NOMO-1 treated with dmso at 0.1 percent for 144 hours (cell line): Measurements from ENCODE around the gene PIK3CB.
"Not testable (repeated sequence)": the region's sequence is repeated elsewhere in the genome, so short reads cannot be mapped to it uniquely, and the experiment has no call there.

ENCODE experiments used
- DNase-seq: peaks from one replicate; lab custom pipeline; 2025; ENCODE audit not compliant: unreplicated experiment; lab: John Stamatoyannopoulos, UW

Gene PIK3CB

DNA sequence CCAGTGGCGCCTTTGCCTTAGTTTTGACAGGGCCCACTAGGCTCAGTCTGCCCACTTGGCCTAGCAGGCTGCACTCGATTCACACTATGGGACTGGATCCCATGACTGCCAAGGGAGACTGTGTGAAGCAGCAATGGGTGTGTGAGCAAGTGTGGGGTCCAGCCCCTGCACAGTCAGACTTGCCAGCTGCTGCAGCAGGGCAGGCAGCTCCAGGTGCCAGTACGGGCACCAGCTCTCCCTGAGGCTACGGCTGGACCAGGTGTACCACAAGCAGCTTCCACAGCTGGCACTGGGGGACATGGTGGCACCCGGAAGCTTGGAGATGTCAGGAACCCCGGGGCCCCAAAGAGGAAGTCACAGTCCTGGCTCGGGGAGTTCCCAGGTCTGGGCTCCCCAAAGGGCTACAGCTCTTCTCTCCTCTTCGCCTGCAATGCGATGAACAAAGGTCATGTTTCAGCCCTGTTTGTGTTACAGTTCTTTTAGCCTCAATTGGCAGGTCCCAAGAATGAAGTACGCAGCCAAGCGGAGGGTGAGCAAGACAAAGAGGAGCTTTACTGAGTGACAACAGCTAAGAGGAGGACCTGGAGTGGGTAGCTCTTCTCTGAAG, 67.1 kb downstream of the PIK3CB start:
- DNase-seq: no peak

- DNase-seq: no peak
Observed at GRCh38 chr3:138761002-138761401, 73.7 kb downstream of the PIK3CB start.

DNA sequence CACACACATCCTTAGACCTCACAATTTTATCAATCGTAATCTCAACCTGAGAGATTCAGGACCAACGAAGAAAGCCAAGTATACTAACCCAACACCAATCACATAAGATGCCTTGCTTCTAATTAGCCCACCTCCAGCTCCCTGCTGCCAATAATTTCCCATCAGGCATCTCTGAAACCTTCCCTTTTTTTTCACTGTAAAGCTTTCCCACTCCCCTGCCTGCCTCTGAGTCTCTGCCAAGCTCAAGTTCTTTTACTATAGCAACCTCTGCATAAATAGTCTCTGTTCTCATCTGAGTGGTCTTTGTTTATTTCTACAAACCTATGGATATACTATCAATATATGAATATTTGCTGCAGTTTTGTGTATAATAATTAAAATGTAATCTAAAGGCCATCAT, 86.5 kb downstream of the PIK3CB start:
- DNase-seq: no peak

DNA sequence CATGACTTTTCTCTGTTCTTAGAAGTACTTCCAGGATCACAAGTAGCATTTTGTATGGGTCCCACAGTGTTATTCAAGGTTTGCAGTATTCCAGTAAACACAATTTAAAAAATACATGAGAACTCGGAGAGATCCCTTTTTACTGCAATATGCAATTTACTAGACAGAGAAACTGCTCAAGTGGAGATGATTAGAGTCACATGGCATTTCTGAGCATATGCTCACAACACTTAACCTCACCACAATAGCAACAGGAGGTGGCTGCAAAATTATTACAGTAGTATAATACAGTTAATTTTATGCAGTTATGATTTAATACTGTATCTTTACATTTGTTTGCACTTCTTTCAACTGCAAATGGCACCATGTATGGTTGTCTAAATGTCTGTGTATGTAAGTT, 87.5 kb downstream of the PIK3CB start:
- DNase-seq: no peak

DNA sequence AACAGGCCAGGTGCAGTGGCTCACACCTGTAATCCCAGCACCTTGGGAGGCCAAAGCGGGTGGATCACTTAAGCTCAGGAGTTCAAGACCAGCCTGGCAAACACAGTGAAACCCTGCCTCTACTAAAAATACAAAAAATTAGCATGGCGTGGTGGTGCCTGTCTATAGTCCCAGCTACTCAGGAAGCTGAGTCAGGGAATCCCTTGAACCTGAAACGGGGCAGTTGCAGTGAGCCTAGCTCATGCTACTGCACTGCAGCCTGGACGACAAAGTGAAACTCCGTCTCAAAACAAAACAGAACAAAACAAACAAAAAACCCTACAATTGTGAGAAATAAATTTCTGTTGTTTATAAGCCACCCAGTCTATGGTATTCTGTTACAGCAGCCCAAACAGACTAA, 94.7 kb downstream of the PIK3CB start:
- DNase-seq: no peak

DNA sequence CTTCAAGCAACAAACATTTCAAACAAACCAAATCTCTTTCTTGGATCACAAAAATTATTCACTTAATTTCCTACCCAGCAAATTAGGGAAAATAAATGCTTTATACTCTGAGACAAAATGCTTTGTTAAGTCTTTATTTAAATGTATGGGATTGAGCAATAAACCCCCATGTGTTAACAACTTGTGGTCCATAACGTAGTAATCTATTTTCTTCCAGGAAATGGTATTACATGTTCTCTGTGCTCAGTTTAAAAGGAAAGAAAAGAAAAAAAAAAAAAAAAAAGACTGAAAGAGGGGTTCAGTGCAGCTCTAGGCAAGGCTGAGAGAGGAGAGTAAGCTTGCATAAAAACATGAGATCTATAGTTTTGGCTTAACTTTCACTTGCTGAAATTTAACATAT, 102.3 kb downstream of the PIK3CB start:
- no peak for DNase-seq

DNA sequence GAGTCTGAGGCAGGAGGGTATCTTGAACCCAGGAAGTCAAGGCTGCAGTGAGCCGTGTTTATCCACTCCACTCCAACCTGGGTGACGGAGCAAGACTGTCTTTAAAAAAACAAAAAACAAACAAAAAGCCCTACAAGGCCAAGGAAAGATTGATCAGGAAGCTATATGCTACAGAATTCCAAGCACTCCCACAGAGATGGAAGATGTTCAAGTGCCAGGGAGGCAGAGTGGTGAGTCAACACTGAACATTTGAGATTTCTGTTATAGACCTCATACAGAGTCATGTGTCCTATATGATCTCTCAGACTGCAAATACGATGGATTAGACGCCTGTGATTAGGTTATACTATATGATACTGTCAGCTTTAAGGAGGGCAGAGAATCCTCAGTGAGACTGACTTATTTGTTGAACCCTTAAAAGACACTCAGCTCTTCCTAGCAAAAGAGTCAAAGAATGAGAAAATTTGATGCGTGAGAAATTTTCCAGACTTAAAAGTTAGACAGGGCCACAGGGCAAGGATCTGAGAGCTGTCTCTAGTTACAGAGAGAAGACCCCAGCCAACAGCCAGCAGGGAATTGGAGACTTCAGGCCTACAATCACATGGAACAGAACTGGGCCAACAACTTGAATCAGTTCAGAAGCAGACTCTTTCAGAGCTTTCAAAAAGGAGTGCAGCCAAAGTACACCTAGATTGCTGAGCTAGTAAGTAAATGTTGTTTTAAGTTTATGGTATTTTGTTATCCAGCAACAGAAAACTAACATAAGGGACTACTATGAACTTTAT, 107.6 kb downstream of the PIK3CB start:
- no peak for DNase-seq

DNA sequence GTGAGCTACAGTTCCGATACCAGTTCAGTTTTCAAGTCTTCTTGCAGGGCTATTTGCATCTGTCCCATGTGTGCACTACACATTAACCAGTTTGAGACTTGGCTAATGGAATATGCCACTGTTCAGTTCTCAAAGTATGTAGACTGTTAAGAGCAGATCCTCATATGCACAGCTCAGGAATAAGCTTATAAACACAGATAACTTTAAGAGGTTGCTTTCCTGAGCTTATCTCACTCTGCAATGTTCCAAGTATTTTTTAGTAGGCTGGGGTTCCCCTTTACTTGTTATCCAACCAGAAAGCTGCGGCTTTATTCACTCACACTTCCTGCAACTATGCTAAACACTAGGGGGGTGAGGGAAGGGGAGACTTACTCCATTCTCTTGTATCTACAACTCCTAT, 108.7 kb downstream of the PIK3CB start:
- DNase-seq: not testable (repeated sequence)

DNA sequence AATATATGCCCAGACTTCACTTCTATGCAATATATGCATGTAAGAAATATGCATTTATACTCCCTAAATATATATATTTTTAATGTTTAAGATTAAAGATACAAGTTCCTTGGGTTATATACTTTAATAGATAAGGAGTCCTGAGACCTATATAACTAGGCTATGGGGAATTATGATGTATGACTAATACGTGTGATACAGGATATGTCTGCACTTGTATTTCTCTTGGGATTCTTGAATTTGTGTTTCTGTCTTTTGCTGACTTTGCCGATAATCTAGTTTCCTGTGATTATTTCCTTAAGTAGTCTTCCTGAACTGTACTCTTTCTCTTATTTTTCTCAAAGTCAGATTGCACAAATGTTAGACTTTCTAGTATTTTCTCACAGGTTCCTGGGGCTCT, 109.6 kb downstream of the PIK3CB start:
- DNase-seq: no peak

DNA sequence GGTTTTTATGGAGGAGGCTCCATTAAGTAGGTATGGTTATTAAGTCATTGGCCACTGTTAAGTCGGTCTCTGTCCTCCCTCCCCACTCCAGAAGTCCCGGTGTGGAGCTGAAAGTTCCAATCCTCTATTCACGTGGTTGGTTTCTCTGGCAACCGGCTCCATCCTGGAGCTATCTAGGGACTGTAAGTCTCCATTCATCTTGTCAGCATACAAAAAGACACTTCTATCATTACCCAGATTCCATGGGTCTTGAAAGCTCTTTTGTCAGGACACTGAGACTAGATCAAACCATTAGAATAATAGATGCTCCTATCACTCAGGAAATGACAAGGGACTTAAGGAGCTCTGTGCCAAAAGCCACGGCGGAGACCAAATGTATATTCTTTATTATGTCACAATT, 110.3 kb downstream of the PIK3CB start:
- no peak for DNase-seq

- no peak for DNase-seq
Observed at GRCh38 chr3:138718849-138719248, 115.9 kb downstream of the PIK3CB start.

- no peak for DNase-seq
Observed at GRCh38 chr3:138717348-138717747, 117.4 kb downstream of the PIK3CB start.

DNA sequence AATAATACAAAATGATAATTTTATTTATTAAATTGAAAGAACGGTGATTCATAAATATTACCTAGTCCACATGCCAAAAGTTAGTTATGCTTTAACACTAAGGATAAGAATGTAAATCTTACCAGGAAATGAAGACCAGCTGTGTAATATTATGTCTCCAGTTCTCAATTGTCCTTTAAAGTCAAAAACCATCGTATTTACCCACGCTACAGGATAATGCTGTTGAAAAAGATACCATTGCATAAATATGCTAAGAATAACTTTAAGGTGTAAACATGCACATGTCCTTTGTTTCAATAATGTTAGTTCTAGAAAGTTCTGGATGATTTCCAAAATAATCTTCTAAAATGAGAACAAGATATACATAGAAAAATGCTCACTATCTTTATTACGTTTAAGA, 122.6 kb downstream of the PIK3CB start:
- no peak for DNase-seq

DNA sequence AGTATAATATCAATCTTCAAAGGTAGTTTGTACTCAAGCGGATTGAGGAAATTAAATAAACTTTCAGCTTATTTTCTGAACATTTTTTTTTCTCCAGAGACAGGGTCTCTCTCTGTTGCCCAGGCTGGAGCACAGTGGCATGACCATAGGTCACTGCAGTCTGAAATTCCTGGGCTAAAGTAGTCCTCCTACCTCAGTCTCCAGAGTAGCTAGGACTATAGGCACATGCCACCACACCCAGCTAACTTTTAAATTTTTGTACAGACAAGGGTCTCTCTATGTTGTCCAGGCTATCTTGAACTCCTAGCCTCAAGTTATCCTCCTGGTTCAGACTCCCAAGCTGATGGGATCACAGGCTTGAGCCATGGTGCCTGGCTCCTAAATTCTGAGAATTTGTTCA, 129.1 kb downstream of the PIK3CB start:
- no peak for DNase-seq

DNA sequence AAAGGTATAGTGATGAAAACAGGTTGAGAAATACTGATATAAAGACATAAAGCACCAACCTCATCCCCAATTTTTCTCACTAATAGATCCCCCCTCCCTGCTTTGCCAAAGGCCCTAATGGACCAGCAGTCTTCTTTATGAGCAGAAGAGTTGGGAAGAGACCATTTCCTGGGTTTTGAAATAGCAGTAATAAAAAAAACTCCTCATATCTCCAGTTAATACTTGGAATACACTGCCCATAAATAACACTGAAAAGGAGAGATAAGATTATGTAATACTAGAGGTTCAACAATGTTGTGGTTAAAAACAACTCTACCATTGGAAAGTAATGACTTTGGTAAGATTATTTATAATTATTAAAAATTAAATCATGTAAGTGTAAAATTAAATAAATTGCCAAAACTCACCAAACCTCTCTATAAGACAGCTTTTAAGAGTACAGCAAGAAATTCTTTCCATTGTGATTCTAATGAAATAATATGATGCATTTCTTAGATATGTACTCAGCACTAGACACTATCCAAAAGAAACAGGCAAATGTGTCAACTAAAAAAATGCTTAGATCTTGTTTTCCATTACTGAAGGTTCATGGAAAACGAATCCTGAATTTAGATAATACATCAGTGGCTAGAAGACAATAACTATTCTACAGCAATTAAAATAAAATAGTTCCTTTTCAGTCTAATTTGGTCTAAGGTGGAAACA, 137.9 kb downstream of the PIK3CB start:
- DNase-seq: no peak

GRCh38 chr3:138694287-138695007, 140.3 kb downstream of the PIK3CB start:
- no peak for DNase-seq

- DNase-seq: no peak
Observed at GRCh38 chr3:138692152-138692551, 142.6 kb downstream of the PIK3CB start.

DNA sequence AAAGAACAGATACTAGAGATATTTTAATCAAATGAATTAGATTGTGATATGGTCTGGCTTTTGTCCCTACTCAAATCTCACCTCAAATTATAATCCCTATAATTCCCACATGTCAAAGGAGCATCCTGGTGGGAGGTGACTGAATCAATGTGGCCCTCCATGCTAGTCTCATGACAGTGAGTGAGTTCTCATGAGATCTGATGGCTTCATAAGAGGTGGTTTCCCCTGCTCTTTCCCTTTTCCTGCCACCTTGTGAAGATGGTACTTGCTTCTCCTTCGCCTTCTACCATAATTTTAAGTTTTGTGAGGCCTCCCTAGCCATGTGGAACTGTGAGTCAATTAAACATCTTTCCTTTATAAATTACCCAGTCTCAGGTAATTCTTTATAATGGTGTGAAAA, 143.4 kb downstream of the PIK3CB start:
- DNase-seq: no peak

DNA sequence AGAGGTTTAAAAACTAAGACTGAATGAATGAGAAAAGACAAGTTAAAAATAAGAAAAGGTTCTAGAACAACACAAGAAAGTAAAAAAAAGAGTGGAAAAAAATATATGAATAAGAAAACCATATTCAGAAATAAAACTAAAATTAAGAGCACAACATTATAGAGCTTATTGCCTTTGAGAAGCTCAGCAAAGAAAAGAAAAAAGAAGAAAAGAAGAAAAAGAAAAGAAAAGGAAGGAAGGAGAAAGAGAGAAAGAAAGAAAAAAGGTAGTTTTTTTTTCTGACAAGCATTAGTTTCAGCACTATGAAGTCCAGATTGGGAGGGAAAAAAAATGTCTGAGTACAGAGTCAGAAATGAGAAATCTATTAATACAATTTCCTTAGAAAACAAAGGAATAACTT, 144.7 kb downstream of the PIK3CB start:
- no peak for DNase-seq

- DNase-seq: no peak
Observed at GRCh38 chr3:138688871-138689299, 145.8 kb downstream of the PIK3CB start.

DNA sequence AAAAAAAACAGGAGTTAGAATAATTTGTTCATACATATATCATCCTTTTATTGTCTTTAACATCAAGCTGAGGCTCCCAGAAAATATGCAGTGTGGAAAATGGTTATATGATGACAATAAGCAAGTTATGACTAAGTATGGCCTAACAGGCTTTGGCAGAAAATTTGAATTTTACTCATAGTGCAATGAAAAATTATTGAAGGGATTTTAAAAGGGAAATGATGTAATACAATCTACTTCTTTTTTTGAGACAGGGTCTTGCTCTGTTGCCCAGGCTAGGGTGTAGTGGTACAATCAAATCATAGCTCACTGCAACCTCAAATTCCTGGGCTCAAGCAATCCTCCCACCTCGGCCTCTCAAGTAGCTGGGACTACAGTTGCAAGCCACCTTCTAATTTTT, 147.5 kb downstream of the PIK3CB start:
- no peak for DNase-seq
